ENCODE results near the gene TMEM11. TPM values are rescaled to one million over a fixed set of nuclear protein-coding genes. Genes with fewer than 3 reads are reported as not detected.
"Not testable (repeated sequence)": the region's sequence is repeated elsewhere in the genome, so short reads cannot be mapped to it uniquely, and the experiment has no call there.

TMEM11 gene
- total RNA-seq, 1 donor from 2014 or later, result 20.3 TPM

GRCh38 chr17:21242780-21243515 lies 29.0 kb upstream of the TMEM11 start:
- no peak for DNase-seq (ENCODE audit: low spot score)

- no peak for DNase-seq (ENCODE audit: low spot score)
Measured at GRCh38 chr17:21242026-21242697, 28.2 kb upstream of the TMEM11 start.

GRCh38 chr17:21241564-21241963 lies 27.6 kb upstream of the TMEM11 start:
- no peak for DNase-seq (ENCODE audit: low spot score)

- no peak for DNase-seq (ENCODE audit: low spot score)
Measured at GRCh38 chr17:21240369-21241055, 26.6 kb upstream of the TMEM11 start.

GRCh38 chr17:21239680-21240368 lies 25.9 kb upstream of the TMEM11 start:
- no peak for DNase-seq (ENCODE audit: low spot score)

GRCh38 chr17:21235921-21236320 lies 22.0 kb upstream of the TMEM11 start:
- DNase-seq (ENCODE audit: low spot score), result no peak

DNA sequence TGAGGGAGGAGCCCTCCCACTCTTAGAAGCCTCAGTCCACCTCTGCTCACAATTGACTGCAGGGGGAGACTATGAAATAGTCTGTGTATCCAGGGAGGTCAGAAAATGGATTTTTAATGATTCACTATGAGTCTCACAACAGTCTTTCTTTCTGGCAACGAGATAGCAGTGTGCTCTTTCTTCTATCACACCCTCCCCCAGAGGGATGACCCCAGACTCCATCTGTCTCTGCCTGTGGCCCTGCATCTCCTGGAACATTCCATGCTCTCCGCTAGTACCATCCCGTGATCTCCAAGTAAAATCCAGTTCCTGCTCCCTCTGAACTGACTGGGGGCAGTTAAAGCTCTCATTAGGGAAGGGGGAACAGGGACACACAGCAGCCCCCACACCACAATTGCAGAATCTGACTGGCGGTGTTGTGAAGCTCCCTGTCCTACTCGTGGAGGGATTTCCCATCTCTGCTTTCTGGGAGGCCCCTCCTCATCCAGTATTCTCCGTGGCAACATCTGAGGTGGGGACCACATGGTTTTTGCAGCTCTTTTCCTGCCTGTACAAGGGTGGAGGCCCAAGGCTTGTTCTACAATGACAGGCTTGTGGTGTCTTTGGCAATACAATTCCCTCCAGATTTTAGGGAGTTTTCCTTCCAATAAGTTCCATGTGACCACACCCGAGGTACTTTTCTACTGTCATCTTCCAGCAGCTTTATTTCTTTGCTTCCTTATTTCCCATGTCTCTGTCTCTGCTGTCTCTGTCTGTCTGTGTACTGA lies 19.8 kb upstream of the TMEM11 start:
- no peak for DNase-seq (ENCODE audit: low spot score)

DNA sequence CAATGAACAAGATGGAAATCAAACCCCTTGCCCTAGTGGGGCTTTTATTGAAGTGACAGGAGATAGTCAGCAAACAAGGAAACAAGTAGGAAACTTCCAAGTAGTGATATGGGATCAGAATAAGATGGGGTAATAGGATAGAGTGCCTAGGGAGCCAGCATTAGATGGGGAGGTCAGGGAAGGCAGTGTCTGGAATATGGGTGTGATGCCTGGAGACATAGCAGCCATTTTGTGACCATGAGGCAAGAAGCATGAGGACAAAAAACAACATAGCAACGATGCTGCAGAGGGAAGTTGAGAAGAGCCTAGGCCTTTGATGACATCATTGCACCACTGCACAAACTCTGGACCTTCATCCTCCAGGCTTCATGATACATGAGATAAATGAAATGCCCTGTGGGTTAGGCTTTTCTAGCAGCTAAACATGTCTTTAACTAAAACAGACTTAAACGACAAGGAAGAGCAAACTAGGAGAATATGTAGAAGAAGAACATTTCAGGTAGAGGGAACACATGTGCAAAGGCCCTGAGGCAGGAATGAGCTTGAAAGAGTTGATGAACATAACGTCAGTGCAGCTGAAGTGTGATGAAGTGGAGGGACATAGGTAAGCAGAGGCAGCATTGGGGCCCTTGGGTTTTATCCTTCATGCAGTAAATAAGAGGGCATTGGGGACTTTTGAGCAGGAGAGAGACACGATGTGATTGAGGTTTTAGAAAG lies 18.2 kb upstream of the TMEM11 start:
- no peak for DNase-seq (ENCODE audit: low spot score)

- no peak for DNase-seq (ENCODE audit: low spot score)
Measured at GRCh38 chr17:21231533-21231932, 17.6 kb upstream of the TMEM11 start.

DNA sequence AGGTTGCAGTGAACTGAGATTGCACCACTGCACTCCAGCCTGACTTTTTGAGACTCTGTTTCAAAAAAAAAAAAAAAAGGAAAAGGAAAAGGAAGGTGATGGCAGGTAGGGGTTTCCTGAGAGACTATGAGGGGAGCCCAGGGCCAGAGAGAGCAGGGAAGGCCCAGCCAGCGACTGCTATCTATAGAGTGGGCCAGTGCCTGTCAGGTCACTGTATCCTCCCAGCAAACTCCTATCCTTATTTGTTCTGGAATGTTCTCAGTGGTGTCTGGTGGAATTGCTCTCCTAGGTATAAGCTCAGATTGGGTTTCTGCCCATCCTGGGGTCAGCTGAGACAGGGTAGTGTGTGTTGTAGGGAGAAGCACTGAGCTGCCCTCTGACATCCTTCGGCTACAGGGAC lies 14.9 kb upstream of the TMEM11 start:
- DNase-seq (ENCODE audit: low spot score), result no peak

GRCh38 chr17:21228111-21228510 lies 14.2 kb upstream of the TMEM11 start:
- DNase-seq (ENCODE audit: low spot score), result no peak

DNA sequence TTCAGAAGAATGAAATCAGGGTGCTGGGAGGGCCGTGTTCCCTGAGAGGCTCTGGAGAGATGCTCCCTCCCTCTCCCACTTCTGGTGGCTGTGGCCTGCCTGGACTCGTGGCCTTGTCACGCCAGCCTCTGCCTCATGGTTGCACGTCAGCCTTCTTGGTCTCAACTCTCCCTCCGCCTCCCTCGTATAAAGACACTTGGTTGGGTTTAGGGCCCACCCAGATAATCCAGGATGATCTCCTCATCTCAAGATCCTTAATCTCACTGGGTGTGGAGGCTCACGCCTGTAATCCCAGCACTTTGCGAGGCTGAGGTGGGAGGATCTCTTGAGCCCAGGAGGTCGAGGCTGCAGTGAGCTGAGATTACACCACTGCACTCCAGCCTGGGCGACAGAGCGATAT lies 13.3 kb upstream of the TMEM11 start:
- not testable (repeated sequence) for DNase-seq (ENCODE audit: low spot score)

GRCh38 chr17:21223086-21223485 lies 9.1 kb upstream of the TMEM11 start:
- DNase-seq (ENCODE audit: low spot score), result no peak

- DNase-seq (ENCODE audit: low spot score), result no peak
Measured at GRCh38 chr17:21218831-21219380, 4.9 kb upstream of the TMEM11 start.

DNA sequence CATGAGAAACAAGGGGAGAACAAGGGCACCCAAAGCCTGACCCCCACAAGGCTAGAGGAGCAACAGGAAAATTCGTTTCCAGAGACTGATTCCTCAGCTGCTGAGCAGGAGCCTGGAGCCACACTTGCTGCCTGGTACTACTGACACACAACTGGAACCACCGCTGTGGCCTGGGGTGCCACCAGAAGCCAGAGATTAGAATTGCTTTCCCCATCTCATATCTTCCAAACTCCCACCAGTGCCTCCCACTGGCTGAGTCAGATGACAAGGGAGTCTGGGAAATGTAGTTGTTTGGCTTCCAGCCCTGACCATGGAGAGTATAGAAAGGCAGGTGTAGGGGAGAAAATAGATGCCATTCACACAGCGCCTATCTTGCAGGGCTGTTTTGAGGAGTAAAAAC lies 4.1 kb upstream of the TMEM11 start:
- no peak for DNase-seq (ENCODE audit: low spot score)

DNA sequence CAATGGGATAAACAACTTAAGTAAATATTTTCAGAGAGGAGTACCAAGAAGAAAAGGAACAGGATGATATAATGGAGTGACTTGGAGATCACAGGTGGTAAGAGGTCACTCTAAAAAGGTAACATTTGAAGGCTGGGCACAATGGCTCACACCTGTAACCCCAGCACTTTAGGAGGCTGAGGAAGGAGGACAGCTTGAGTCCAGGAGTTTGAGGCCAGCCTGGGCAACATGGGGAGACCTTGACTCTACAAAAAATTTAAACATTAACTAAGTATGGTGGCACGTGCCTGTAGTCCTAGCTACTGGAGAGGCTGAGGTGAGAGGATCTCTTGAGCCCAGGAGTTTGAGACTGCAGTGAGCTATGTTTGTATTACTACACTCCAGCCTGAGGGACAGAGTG lies 3.4 kb upstream of the TMEM11 start:
- DNase-seq (ENCODE audit: low spot score), result no peak

DNA sequence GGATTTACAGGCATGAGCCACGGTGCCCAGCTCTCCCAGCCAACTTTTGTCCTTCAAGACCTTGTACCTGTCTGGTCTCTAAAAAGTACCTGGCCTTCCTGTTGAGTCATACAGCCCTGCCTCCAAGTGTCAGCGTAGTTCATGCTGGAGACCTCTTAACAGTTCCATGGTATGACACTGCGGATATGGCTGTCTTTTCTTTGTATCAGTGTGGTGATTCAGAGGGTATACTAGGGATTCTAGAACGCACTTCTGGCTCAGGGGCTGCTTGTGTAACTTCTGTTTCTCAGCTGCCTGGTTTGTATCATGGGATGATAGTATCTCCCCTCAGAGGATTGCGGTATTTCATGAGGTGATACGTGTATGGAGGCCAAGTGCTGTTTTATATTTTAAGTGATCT lies 2.0 kb upstream of the TMEM11 start:
- DNase-seq (ENCODE audit: low spot score), result no peak

DNA sequence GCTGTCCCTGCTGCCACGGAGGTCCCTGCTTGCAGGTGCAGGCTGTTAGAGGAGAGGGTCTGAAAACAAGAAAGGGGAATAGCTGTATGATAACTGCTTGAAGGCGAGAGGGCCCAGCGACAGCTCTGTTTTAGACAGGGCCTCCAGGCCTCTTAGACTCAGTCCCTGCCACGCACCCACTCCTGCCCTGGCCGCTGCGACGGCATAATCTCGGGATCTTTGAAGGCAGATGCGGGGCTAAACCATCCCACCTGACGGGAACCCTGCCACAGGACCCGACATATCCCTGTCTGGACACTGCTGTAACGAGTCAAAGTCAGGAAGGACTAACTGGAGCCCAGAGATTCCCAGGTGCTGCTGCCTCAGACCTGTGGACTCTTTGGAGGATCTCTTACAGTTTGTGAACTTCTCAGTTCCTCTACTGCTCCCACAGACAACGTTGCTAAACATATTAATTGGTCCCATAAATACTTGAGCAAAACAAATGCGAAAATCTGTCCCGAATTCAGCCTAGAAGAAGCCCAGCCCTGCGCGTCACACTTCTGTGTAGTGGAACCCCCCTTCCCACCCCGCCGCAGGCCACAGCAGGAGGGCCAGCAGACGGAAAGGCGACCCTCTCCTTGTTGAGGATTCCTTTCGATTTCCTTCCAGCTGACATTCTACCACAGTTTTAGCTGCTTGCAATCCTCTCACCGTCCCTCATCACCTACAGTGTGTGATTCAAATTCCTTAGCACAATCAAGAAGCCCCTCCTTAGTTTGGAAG lies 998 bp upstream of the TMEM11 start:
- DNase-seq (ENCODE audit: low spot score), result no peak

GRCh38 chr17:21213638-21214014 lies 335 bp downstream of the TMEM11 start:
- DNase-seq (ENCODE audit: low spot score), result peak; percentile 16
